ENCODE results near the gene SDC3. TPM values are rescaled to one million over a fixed set of nuclear protein-coding genes. Genes with fewer than 3 reads are reported as not detected.

Gene SDC3
- total and polyA plus RNA-seq, 10 of the 15 experiments (the other 5 are each of a cell fraction or from before 2014, with no cell fraction given): under 0.01 to 0.46 (median 0.07) TPM; not detected in 2

DNA sequence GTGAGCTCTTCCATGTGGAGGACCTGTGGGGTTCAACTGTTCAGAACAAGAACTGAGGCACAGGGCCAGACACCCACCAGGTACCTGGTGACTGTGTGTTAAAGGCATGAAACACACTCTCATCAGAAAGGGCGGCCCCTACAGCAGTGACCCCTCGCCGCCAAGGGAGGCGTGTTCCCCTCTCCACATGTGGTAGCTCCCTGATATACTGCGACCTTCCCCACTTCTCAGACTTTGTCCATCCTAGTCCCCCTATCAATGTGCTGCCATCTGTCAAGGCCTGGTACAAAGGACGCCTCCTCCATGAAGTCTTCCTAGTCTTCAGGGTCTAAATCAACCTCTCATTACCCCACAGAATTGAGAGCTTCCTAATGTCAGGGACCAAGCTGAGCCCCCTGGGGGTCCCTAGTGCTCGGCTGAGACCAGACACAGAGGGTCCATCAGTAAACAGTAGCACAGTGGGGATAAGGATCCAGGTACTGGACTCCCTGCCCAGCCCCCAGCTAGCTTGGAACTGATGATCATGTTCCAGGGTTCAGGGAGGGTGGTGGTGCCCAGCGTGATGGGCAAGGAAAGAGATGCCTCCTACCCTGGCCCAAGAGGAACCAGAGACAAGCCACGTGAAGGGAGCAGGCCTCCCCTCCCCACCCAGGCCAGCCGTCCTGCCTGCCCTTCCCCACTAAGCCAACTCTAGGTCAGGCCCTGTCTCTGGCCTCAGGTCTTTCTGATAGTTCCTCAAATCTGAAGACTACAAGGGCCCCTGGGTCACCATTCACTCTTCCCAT, 10.3 kb downstream of the SDC3 start (continued):
- TF ChIP-seq, protein P1, sequence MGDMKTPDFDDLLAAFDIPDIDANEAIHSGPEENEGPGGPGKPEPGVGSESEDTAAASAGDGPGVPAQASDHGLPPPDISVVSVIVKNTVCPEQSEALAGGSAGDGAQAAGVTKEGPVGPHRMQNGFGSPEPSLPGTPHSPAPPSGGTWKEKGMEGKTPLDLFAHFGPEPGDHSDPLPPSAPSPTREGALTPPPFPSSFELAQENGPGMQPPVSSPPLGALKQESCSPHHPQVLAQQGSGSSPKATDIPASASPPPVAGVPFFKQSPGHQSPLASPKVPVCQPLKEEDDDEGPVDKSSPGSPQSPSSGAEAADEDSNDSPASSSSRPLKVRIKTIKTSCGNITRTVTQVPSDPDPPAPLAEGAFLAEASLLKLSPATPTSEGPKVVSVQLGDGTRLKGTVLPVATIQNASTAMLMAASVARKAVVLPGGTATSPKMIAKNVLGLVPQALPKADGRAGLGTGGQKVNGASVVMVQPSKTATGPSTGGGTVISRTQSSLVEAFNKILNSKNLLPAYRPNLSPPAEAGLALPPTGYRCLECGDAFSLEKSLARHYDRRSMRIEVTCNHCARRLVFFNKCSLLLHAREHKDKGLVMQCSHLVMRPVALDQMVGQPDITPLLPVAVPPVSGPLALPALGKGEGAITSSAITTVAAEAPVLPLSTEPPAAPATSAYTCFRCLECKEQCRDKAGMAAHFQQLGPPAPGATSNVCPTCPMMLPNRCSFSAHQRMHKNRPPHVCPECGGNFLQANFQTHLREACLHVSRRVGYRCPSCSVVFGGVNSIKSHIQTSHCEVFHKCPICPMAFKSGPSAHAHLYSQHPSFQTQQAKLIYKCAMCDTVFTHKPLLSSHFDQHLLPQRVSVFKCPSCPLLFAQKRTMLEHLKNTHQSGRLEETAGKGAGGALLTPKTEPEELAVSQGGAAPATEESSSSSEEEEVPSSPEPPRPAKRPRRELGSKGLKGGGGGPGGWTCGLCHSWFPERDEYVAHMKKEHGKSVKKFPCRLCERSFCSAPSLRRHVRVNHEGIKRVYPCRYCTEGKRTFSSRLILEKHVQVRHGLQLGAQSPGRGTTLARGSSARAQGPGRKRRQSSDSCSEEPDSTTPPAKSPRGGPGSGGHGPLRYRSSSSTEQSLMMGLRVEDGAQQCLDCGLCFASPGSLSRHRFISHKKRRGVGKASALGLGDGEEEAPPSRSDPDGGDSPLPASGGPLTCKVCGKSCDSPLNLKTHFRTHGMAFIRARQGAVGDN (IDR thresholded peaks at IDR 0.05): no peak
- TF ChIP-seq, protein P2, sequence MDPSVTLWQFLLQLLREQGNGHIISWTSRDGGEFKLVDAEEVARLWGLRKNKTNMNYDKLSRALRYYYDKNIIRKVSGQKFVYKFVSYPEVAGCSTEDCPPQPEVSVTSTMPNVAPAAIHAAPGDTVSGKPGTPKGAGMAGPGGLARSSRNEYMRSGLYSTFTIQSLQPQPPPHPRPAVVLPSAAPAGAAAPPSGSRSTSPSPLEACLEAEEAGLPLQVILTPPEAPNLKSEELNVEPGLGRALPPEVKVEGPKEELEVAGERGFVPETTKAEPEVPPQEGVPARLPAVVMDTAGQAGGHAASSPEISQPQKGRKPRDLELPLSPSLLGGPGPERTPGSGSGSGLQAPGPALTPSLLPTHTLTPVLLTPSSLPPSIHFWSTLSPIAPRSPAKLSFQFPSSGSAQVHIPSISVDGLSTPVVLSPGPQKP (IDR thresholded peaks at IDR 0.05; ENCODE audit: low read depth, low read length): no peak
- no peak for TF ChIP-seq SMC3 (IDR thresholded peaks at IDR 0.05; ENCODE audit: borderline replicate concordance, low read length)
- TF ChIP-seq NBN (IDR thresholded peaks at IDR 0.05): no peak
- TF ChIP-seq, protein P3, sequence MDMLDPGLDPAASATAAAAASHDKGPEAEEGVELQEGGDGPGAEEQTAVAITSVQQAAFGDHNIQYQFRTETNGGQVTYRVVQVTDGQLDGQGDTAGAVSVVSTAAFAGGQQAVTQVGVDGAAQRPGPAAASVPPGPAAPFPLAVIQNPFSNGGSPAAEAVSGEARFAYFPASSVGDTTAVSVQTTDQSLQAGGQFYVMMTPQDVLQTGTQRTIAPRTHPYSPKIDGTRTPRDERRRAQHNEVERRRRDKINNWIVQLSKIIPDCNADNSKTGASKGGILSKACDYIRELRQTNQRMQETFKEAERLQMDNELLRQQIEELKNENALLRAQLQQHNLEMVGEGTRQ (IDR thresholded peaks at IDR 0.05; ENCODE audit: borderline replicate concordance, low read depth, low read length): no peak
- no peak for TF ChIP-seq BHLHE40 (IDR thresholded peaks at IDR 0.05; ENCODE audit: borderline replicate concordance in 1 of 2, low read depth in 2 of 2, low read length in 1 of 2)
- no peak for TF ChIP-seq KDM1A (IDR thresholded peaks at IDR 0.05; ENCODE audit: borderline replicate concordance)
- no peak for TF ChIP-seq POLR2A (IDR thresholded peaks at IDR 0.05; ENCODE audit: low read depth, low read length)
- TF ChIP-seq ETV6 (conservative IDR thresholded peaks at IDR 0.05 in 1 of 2, IDR thresholded peaks at IDR 0.05 in 1 of 2; ENCODE audit: borderline replicate concordance in 1 of 2, low read depth in 1 of 2): no peak
- TF ChIP-seq, protein P4, sequence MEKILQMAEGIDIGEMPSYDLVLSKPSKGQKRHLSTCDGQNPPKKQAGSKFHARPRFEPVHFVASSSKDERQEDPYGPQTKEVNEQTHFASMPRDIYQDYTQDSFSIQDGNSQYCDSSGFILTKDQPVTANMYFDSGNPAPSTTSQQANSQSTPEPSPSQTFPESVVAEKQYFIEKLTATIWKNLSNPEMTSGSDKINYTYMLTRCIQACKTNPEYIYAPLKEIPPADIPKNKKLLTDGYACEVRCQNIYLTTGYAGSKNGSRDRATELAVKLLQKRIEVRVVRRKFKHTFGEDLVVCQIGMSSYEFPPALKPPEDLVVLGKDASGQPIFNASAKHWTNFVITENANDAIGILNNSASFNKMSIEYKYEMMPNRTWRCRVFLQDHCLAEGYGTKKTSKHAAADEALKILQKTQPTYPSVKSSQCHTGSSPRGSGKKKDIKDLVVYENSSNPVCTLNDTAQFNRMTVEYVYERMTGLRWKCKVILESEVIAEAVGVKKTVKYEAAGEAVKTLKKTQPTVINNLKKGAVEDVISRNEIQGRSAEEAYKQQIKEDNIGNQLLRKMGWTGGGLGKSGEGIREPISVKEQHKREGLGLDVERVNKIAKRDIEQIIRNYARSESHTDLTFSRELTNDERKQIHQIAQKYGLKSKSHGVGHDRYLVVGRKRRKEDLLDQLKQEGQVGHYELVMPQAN (conservative IDR thresholded peaks at IDR 0.05): no peak
- TF ChIP-seq, protein P5, sequence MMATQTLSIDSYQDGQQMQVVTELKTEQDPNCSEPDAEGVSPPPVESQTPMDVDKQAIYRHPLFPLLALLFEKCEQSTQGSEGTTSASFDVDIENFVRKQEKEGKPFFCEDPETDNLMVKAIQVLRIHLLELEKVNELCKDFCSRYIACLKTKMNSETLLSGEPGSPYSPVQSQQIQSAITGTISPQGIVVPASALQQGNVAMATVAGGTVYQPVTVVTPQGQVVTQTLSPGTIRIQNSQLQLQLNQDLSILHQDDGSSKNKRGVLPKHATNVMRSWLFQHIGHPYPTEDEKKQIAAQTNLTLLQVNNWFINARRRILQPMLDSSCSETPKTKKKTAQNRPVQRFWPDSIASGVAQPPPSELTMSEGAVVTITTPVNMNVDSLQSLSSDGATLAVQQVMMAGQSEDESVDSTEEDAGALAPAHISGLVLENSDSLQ (IDR thresholded peaks at IDR 0.05): no peak
